SU-DHL-6 (cell line): ENCODE results near the gene NELFE.
"Not testable (repeated sequence)": the region's sequence is repeated elsewhere in the genome, so short reads cannot be mapped to it uniquely, and the experiment has no call there.

Source experiments
- CTCF ChIP-seq: fragments of 200-600 bp; sonication (generic); IDR thresholded peaks from one replicate; pipeline ENCODE4 v1.5.1; 2017; ENCODE audit warnings: antibody characterized with exemption, mild to moderate bottlenecking, low read length, moderate library complexity; ENCODE audit not compliant: insufficient read depth, poor library complexity, severe bottlenecking
- EZH2phosphoT487 ChIP-seq: fragments of 200-600 bp; sonication (generic), shearing (Covaris generic); conservative IDR thresholded peaks from 2 replicates; pipeline ENCODE4 v1.6.1; 2018; ENCODE audit warnings: mild to moderate bottlenecking, antibody characterized with exemption, low read length, moderate library complexity, mixed read lengths

GRCh38 chr6:32002546-32003268 is 43.9 kb upstream of the NELFE start:
- not testable (repeated sequence) for TF ChIP-seq CTCF, EZH2phosphoT487
